ENCODE measurements around the gene CENPL.

DNA sequence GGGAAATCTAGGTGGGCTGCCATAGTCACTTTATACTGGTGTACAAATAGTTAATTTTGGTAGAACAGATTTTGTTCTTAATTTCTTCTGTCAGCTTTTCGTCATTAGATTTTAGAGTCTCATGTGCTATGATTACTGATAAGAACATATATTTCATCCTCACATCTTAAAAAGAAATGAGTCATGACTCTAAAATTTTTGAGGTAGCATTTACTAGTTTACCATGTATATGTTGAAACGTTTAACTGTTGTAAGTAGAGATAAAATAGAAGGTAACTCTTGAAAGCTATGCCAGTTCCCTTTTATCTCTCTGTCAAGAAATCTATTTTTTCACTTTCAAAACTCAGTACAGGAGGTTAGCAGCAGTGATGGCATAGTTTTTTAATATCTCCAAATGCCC, 56.5 kb downstream of the CENPL start:
- TF ChIP-seq, protein P1, sequence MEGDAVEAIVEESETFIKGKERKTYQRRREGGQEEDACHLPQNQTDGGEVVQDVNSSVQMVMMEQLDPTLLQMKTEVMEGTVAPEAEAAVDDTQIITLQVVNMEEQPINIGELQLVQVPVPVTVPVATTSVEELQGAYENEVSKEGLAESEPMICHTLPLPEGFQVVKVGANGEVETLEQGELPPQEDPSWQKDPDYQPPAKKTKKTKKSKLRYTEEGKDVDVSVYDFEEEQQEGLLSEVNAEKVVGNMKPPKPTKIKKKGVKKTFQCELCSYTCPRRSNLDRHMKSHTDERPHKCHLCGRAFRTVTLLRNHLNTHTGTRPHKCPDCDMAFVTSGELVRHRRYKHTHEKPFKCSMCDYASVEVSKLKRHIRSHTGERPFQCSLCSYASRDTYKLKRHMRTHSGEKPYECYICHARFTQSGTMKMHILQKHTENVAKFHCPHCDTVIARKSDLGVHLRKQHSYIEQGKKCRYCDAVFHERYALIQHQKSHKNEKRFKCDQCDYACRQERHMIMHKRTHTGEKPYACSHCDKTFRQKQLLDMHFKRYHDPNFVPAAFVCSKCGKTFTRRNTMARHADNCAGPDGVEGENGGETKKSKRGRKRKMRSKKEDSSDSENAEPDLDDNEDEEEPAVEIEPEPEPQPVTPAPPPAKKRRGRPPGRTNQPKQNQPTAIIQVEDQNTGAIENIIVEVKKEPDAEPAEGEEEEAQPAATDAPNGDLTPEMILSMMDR (conservative IDR thresholded peaks at IDR 0.05; ENCODE audit: low read depth, low read length) = no peak
- no peak for TF ChIP-seq SMC3 (IDR thresholded peaks at IDR 0.05; ENCODE audit: low read depth, low read length)
- TF ChIP-seq, protein P2, sequence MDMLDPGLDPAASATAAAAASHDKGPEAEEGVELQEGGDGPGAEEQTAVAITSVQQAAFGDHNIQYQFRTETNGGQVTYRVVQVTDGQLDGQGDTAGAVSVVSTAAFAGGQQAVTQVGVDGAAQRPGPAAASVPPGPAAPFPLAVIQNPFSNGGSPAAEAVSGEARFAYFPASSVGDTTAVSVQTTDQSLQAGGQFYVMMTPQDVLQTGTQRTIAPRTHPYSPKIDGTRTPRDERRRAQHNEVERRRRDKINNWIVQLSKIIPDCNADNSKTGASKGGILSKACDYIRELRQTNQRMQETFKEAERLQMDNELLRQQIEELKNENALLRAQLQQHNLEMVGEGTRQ (IDR thresholded peaks at IDR 0.05; ENCODE audit: low read depth, low read length) = no peak
- no peak for TF ChIP-seq RAD21 (IDR thresholded peaks at IDR 0.05; ENCODE audit: low read length)
- TF ChIP-seq POLR2A (IDR thresholded peaks at IDR 0.05; ENCODE audit: low read depth, low read length) = no peak
- TF ChIP-seq MAFK (IDR thresholded peaks at IDR 0.05; ENCODE audit: low read depth, low read length) = no peak
- TF ChIP-seq BHLHE40 (IDR thresholded peaks at IDR 0.05; ENCODE audit: low read depth, low read length) = no peak
